ENCODE measurements around the gene SMIM5. TPM values are rescaled to one million over a fixed set of nuclear protein-coding genes. Genes with fewer than 3 reads are reported as not detected.

SMIM5 gene
- total and polyA plus RNA-seq, 2 of the 13 experiments (the other 11 are each of a cell fraction or from before 2014, with no cell fraction given), result not detected

DNA sequence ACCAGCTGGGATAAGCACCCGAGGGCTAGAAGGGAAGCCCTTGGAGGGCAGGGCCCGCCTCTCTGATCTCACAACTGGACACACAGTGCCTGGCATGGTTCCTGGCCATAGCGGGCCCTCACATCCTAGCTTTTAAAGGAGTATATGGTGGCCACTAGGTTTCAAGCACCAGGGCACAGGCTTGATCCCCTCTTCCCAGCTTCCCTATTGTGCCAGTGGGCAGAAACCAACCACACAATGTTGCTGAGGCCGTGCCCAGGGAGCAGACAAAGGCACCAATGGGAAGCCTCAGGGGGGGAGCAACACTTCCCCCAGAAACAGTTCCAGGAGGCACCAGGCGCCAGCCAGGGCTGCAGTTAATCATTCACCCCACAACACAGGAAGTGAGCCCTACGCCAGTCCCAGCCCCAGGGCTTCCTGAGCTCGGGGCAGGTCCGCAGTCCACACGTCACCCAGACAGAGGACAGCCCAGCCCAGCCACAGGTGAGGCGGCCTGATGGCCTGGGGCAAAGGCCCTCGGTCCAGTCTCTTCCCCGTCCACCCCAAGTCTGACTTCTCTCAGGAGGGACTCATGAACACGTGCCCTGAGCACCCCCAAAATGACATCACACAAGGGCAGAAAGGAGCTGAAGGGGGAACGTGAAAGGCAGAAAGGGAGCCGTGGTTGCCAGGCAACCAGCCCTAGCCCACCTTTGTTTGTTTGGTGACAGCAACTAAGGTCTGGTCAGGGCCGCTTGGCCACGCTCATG lies 12.8 kb downstream of the SMIM5 start (continued):
- TF ChIP-seq KLF13 (CRISPR knock-in tag; IDR thresholded peaks at IDR 0.05), result 0 out of 2 replicates have a peak, but pooled peaks have one; percentile 79
- TF ChIP-seq, protein P1, sequence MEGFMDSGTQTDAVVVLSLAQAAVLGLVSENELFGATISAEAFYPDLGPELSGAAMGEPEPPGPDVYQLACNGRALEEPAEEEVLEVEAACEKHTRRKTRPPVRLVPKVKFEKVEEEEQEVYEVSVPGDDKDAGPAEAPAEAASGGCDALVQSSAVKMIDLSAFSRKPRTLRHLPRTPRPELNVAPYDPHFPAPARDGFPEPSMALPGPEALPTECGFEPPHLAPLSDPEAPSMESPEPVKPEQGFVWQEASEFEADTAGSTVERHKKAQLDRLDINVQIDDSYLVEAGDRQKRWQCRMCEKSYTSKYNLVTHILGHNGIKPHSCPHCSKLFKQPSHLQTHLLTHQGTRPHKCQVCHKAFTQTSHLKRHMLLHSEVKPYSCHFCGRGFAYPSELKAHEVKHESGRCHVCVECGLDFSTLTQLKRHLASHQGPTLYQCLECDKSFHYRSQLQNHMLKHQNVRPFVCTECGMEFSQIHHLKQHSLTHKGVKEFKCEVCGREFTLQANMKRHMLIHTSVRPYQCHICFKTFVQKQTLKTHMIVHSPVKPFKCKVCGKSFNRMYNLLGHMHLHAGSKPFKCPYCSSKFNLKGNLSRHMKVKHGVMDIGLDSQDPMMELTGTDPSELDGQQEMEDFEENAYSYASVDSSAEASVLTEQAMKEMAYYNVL (CRISPR knock-in tag; IDR thresholded peaks at IDR 0.05; ENCODE audit: borderline replicate concordance), result peak; percentile 69; the same call in 1 of the 2 replicates
- no peak for TF ChIP-seq ZBTB7A (CRISPR knock-in tag; IDR thresholded peaks at IDR 0.05)
- TF ChIP-seq NONO (IDR thresholded peaks at IDR 0.05), result no peak
- peak; percentile 59; the same call in 1 of the 2 replicates for TF ChIP-seq NONO (CRISPR knock-in tag; conservative IDR thresholded peaks at IDR 0.05)
- TF ChIP-seq, protein P2, sequence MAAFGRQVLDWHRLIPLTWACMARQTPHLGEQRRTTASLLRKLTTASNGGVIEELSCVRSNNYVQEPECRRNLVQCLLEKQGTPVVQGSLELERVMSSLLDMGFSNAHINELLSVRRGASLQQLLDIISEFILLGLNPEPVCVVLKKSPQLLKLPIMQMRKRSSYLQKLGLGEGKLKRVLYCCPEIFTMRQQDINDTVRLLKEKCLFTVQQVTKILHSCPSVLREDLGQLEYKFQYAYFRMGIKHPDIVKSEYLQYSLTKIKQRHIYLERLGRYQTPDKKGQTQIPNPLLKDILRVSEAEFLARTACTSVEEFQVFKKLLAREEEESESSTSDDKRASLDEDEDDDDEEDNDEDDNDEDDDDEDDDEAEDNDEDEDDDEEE (CRISPR knock-in tag; IDR thresholded peaks at IDR 0.05), result no peak
- TF ChIP-seq GTF2F1 (IDR thresholded peaks at IDR 0.05; ENCODE audit: low read length), result no peak
- TF ChIP-seq, protein P3, sequence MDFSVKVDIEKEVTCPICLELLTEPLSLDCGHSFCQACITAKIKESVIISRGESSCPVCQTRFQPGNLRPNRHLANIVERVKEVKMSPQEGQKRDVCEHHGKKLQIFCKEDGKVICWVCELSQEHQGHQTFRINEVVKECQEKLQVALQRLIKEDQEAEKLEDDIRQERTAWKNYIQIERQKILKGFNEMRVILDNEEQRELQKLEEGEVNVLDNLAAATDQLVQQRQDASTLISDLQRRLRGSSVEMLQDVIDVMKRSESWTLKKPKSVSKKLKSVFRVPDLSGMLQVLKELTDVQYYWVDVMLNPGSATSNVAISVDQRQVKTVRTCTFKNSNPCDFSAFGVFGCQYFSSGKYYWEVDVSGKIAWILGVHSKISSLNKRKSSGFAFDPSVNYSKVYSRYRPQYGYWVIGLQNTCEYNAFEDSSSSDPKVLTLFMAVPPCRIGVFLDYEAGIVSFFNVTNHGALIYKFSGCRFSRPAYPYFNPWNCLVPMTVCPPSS (IDR thresholded peaks at IDR 0.05), result no peak
- no peak for TF ChIP-seq SNAPC2 (CRISPR knock-in tag; IDR thresholded peaks at IDR 0.05)
- TF ChIP-seq, protein P4, sequence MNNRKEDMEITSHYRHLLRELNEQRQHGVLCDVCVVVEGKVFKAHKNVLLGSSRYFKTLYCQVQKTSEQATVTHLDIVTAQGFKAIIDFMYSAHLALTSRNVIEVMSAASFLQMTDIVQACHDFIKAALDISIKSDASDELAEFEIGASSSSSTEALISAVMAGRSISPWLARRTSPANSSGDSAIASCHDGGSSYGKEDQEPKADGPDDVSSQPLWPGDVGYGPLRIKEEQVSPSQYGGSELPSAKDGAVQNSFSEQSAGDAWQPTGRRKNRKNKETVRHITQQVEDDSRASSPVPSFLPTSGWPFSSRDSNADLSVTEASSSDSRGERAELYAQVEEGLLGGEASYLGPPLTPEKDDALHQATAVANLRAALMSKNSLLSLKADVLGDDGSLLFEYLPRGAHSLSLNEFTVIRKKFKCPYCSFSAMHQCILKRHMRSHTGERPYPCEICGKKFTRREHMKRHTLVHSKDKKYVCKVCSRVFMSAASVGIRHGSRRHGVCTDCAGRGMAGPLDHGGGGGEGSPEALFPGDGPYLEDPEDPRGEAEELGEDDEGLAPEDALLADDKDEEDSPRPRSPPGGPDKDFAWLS (CRISPR knock-in tag; IDR thresholded peaks at IDR 0.05; ENCODE audit: borderline replicate concordance), result no peak
- TF ChIP-seq, protein P5, sequence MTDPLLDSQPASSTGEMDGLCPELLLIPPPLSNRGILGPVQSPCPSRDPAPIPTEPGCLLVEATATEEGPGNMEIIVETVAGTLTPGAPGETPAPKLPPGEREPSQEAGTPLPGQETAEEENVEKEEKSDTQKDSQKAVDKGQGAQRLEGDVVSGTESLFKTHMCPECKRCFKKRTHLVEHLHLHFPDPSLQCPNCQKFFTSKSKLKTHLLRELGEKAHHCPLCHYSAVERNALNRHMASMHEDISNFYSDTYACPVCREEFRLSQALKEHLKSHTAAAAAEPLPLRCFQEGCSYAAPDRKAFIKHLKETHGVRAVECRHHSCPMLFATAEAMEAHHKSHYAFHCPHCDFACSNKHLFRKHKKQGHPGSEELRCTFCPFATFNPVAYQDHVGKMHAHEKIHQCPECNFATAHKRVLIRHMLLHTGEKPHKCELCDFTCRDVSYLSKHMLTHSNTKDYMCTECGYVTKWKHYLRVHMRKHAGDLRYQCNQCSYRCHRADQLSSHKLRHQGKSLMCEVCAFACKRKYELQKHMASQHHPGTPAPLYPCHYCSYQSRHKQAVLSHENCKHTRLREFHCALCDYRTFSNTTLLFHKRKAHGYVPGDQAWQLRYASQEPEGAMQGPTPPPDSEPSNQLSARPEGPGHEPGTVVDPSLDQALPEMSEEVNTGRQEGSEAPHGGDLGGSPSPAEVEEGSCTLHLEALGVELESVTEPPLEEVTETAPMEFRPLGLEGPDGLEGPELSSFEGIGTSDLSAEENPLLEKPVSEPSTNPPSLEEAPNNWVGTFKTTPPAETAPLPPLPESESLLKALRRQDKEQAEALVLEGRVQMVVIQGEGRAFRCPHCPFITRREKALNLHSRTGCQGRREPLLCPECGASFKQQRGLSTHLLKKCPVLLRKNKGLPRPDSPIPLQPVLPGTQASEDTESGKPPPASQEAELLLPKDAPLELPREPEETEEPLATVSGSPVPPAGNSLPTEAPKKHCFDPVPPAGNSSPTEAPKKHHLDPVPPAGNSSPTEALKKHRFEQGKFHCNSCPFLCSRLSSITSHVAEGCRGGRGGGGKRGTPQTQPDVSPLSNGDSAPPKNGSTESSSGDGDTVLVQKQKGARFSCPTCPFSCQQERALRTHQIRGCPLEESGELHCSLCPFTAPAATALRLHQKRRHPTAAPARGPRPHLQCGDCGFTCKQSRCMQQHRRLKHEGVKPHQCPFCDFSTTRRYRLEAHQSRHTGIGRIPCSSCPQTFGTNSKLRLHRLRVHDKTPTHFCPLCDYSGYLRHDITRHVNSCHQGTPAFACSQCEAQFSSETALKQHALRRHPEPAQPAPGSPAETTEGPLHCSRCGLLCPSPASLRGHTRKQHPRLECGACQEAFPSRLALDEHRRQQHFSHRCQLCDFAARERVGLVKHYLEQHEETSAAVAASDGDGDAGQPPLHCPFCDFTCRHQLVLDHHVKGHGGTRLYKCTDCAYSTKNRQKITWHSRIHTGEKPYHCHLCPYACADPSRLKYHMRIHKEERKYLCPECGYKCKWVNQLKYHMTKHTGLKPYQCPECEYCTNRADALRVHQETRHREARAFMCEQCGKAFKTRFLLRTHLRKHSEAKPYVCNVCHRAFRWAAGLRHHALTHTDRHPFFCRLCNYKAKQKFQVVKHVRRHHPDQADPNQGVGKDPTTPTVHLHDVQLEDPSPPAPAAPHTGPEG (CRISPR knock-in tag; IDR thresholded peaks at IDR 0.05), result no peak
- TF ChIP-seq HNRNPL (IDR thresholded peaks at IDR 0.05; ENCODE audit: low read depth, low read length), result peak; percentile 99
- peak; percentile 80; the same call in 1 of the 2 replicates for TF ChIP-seq CHD4 (IDR thresholded peaks at IDR 0.05; ENCODE audit: borderline replicate concordance, low read length)
- no peak for TF ChIP-seq SMAD9 (CRISPR knock-in tag; IDR thresholded peaks at IDR 0.05)
- TF ChIP-seq MYNN (CRISPR knock-in tag; IDR thresholded peaks at IDR 0.05; ENCODE audit: low read depth), result no peak
- 0 out of 2 replicates have a peak, but pooled peaks have one; percentile 50 for TF ChIP-seq ZNF205 (CRISPR knock-in tag; IDR thresholded peaks at IDR 0.05)
- TF ChIP-seq ZFP41 (CRISPR knock-in tag; IDR thresholded peaks at IDR 0.05; ENCODE audit: borderline replicate concordance), result peak; percentile 89; the same call in 1 of the 2 replicates

Measured in HepG2 (cell line).